Measurements from ENCODE around the gene TP53BP1.
"Not testable (repeated sequence)": the region's sequence is repeated elsewhere in the genome, so short reads cannot be mapped to it uniquely, and the experiment has no call there.

The TP53BP1 gene, protein sequence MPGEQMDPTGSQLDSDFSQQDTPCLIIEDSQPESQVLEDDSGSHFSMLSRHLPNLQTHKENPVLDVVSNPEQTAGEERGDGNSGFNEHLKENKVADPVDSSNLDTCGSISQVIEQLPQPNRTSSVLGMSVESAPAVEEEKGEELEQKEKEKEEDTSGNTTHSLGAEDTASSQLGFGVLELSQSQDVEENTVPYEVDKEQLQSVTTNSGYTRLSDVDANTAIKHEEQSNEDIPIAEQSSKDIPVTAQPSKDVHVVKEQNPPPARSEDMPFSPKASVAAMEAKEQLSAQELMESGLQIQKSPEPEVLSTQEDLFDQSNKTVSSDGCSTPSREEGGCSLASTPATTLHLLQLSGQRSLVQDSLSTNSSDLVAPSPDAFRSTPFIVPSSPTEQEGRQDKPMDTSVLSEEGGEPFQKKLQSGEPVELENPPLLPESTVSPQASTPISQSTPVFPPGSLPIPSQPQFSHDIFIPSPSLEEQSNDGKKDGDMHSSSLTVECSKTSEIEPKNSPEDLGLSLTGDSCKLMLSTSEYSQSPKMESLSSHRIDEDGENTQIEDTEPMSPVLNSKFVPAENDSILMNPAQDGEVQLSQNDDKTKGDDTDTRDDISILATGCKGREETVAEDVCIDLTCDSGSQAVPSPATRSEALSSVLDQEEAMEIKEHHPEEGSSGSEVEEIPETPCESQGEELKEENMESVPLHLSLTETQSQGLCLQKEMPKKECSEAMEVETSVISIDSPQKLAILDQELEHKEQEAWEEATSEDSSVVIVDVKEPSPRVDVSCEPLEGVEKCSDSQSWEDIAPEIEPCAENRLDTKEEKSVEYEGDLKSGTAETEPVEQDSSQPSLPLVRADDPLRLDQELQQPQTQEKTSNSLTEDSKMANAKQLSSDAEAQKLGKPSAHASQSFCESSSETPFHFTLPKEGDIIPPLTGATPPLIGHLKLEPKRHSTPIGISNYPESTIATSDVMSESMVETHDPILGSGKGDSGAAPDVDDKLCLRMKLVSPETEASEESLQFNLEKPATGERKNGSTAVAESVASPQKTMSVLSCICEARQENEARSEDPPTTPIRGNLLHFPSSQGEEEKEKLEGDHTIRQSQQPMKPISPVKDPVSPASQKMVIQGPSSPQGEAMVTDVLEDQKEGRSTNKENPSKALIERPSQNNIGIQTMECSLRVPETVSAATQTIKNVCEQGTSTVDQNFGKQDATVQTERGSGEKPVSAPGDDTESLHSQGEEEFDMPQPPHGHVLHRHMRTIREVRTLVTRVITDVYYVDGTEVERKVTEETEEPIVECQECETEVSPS (N-terminal part only)

DNA sequence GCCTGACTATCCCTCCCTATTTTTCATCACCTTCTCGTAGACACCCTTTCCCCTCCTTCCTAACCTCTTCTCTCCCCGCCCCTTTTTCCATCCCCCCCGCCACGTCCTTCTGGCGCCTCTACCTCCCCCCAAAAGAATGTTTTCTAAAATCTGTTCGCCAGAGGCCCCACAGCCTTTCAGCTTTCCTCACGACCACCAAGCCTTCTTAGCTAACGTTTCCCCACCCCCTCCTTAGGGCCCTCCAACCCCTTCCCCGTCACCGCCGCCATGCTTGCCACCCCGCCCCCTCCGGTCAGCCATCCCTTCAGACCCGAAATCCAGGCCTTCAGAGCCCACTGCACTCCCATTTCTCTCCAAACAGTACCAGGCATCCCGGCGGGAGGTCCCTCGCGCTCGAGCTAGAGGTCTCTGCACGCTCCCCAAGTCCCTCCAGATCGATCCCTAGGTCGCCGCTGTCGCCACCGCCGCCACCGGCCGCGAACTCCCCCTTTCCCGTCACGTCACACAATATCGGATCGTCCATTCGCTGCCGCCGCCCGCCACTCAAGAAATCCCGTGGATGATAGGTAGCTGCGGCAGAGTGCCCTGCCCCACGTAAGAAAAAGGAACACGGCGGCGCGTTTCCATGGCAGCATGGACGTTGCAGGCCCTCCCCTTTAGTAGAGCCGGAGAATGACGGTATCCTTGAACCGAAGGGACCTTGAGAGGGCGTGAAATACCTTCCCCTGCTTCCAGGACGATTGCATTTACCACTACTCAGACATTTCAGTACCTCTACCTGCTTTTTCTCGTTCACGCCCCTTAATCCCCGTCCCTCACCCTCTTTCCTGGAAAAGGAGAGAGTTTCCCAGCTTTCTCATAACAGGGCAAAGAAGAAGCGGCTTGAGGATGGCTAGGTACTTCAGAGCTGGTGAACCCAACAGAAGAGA, at the start of gene TP53BP1:
Gene TP53BP1, minus strand, starts transcription at position 484 of the 929 bp plus-strand sequence. Its CDS starts 113 bp downstream, at position 371.
- DNase-seq (ENCODE audit: low read depth in 2 of 2), result peak; percentile 91 to 95

DNA sequence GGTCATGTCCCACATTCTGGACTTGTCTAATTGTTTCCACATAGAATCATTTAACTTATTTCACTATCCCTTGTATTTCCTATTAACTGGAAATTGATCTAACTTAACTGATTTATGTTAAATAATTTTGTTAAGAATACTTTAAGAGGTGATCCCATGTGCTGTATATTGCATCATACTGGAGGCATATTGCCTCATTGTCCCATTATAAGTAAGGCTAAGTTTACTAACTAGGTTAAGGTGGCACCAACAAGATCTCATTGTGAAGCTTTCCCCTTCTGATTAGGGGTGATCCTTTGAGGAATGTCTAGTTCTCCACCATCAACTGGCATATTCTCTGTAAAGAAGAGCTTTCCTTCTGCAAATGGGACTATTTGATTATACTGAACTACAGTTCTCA, 48.8 kb upstream of the TP53BP1 start:
- DNase-seq (ENCODE audit: low read depth in 2 of 2), result no peak

DNA sequence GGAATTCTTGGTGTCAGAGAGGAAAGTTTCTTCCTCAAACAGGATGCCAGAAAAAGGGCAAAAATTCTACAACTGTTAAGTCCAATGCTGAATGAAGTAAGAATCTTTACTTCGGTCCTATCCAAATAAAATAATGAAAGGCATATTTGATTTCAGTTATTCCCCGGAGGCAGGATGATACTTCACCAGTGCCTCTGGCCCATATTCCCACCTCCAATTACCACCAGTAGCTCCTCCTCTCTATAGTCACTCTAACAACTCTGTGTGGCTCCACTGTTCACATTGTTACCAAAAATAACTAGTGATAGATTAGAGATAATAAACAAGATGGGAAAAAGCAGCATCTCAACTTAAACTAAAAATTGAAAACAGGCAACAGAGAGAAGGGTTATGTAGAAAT, 45.1 kb upstream of the TP53BP1 start:
- DNase-seq (ENCODE audit: low read depth in 2 of 2), result no peak

DNA sequence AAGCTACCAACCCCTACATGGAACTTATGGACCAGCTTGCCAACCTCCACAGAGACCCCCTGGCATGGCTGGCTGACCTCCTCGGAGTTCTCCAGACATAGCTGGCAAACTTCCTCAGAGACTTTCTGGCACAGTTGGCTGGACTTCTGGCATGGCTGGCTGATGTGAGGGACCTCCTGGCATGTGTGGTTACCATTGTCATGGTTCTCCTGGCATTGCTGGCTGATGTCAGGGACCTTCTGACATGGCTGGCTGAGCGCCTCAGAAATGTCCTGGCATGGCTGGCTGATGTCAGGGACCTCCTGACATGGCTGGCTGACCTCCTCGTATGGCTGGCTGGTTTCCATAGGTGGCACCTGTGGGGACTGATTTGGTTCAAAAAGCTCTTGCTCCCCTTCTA, 41.9 kb upstream of the TP53BP1 start:
- DNase-seq (ENCODE audit: low read depth in 2 of 2), result no peak

DNA sequence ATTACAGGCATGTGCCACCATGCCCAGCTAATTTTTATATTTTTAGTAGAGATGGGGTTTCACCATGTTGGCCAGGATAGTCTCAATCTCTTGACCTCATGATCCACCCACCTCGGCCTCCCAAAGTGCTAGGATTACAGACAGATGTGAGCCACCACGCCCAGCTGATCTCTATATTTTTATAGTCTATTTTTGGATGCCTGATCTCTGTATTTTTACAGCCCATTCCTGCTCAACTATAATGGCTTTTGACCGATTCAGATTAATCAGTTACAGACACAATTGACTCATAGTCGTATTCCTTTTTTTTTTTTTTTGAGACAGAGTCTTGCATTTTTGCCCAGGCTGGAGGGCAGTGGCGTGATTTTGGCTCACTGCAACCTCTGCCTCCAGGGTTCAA, 39.9 kb upstream of the TP53BP1 start:
- DNase-seq (ENCODE audit: low read depth in 2 of 2), result not testable (repeated sequence)

DNA sequence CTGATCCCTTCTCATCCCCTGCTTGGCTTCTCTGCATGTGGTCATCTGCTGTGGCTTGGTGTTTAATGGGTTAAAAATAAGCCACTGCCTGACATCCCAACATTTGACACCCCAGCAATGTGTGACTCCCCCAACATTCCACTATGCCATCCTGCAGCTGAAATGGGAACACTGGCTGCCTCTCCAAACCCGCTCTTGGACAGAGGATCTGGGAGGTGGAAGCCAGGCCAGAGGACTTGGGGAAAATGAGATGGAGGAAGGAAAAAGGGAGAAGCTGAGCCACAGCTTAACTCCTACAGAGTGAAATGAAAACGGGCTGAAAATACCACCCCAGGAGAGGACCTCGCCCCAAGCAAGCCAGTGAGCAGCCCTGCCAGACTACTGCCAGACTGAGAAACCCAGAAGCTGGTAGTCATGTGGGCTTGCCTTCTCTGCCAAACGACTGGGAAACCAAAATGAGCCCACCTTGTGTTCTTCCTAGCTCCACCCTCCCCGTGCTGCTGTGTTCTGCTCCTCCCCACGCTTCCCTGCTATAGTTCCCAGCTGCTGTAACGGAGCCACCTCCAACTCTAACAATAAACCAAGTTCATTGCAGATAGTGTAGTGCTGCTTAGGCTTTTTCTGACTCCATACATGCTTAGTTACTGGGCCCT, 38.2 kb upstream of the TP53BP1 start:
- DNase-seq (ENCODE audit: low read depth in 2 of 2), result no peak

DNA sequence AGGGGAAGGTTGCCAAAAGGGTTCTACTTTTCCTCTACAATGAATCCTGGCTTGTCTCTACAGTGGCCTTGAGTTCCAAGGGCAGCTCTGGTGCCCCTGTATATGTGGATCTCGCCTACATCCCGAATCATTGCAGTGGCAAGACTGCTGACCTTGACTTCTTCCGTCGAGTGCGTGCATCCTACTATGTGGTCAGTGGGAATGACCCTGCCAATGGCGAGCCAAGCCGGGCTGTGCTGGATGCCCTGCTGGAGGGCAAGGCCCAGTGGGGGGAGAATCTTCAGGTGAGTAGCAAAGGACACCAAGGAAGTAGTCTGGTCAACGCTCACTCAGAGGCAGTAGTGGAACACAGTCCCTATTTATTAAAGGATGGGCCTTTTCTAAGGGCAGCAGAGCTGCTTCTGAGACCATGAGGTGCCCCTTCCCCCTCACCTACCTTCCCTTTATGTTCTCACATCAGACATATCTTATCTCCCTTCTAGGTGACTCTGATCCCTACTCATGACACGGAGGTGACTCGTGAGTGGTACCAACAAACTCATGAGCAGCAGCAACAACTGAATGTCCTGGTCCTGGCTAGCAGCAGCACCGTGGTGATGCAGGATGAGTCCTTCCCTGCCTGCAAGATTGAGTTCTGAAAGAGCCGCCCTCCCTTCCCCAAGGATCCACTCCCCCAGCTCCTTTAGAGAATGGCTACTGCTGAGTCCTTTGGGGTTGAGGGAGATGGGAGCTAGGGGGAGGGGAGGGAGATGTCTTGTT, 36.8 kb upstream of the TP53BP1 start:
- no peak for DNase-seq (ENCODE audit: low read depth in 2 of 2)

DNA sequence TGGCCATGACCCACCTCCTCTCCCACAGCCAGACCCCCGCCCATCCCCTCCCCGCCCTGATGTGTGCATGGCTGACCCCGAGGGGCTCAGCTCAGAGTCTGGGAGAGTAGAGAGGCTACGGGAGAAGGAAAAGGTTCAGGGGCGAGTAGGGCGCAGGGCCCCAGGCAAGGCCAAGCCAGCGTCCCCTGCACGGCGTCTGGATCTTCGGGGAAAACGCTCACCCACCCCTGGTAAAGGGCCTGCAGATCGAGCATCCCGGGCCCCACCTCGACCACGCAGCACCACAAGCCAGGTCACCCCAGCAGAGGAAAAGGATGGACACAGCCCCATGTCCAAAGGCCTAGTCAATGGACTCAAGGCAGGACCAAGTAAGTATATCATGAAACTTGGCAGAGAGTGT, 36.2 kb upstream of the TP53BP1 start:
- DNase-seq (ENCODE audit: low read depth in 2 of 2), result no peak

DNA sequence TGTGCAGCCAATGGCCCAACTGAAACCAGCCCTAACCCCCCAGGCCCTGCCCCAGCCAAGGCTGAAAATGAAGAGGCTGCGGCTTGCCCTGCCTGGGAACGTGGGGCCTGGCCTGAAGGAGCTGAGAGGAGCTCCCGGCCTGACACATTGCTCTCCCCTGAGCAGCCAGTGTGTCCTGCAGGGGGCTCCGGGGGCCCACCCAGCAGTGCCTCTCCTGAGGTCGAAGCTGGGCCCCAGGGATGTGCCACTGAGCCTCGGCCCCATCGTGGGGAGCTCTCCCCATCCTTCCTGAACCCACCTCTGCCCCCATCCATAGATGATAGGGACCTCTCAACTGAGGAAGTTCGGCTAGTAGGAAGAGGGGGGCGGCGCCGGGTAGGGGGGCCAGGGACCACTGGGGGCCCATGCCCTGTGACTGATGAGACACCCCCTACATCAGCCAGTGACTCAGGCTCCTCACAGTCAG, 35.6 kb upstream of the TP53BP1 start:
- DNase-seq (ENCODE audit: low read depth in 2 of 2), result no peak

DNA sequence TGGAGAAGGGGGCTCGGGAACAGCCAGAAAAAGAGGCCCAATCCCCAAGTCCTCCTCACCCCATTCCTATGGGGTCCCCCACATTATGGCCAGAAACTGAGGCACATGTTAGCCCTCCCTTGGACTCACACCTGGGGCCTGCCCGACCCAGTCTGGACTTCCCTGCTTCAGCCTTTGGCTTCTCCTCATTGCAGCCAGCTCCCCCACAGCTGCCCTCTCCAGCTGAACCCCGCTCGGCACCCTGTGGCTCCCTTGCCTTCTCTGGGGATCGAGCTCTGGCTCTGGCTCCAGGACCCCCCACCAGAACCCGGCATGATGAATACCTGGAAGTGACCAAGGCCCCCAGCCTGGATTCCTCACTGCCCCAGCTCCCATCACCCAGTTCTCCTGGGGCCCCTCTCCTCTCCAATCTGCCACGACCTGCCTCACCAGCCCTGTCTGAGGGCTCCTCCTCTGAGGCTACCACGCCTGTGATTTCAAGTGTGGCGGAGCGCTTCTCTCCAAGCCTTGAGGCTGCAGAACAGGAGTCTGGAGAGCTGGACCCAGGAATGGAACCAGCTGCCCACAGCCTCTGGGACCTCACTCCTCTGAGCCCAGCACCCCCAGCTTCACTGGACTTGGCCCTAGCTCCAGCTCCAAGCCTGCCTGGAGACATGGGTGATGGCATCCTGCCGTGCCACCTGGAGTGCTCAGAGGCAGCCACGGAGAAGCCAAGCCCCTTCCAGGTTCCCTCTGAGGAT, 35.0 kb upstream of the TP53BP1 start:
- DNase-seq (ENCODE audit: low read depth in 2 of 2), result no peak

DNA sequence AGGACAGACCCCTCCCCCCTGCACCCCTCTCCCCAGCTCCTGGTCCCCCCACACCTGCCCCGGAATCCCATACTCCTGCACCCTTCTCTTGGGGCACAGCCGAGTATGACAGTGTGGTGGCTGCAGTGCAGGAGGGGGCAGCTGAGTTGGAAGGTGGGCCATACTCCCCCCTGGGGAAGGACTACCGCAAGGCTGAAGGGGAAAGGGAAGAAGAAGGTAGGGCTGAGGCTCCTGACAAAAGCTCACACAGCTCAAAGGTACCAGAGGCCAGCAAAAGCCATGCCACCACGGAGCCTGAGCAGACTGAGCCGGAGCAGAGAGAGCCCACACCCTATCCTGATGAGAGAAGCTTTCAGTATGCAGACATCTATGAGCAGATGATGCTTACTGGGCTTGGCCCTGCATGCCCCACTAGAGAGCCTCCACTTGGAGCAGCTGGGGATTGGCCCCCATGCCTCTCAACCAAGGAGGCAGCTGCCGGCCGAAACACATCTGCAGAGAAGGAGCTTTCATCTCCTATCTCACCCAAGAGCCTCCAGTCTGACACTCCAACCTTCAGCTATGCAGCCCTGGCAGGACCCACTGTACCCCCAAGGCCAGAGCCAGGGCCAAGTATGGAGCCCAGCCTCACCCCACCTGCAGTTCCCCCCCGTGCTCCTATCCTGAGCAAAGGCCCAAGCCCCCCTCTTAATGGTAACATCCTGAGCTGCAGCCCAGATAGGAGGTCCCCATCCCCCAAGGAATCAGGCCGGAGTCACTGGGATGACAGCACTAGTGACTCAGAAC, 34.3 kb upstream of the TP53BP1 start:
- no peak for DNase-seq (ENCODE audit: low read depth in 2 of 2)

DNA sequence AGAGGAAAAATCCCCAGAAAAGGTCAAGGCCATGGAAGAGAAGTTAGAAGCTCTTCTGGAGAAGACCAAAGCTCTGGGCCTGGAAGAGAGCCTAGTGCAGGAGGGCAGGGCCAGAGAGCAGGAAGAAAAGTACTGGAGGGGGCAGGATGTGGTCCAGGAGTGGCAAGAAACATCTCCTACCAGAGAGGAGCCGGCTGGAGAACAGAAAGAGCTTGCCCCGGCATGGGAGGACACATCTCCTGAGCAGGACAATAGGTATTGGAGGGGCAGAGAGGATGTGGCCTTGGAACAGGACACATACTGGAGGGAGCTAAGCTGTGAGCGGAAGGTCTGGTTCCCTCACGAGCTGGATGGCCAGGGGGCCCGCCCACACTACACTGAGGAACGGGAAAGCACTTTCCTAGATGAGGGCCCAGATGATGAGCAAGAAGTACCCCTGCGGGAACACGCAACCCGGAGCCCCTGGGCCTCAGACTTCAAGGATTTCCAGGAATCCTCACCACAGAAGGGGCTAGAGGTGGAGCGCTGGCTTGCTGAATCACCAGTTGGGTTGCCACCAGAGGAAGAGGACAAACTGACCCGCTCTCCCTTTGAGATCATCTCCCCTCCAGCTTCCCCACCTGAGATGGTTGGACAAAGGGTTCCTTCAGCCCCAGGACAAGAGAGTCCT, 33.4 kb upstream of the TP53BP1 start:
- no peak for DNase-seq (ENCODE audit: low read depth in 2 of 2)

DNA sequence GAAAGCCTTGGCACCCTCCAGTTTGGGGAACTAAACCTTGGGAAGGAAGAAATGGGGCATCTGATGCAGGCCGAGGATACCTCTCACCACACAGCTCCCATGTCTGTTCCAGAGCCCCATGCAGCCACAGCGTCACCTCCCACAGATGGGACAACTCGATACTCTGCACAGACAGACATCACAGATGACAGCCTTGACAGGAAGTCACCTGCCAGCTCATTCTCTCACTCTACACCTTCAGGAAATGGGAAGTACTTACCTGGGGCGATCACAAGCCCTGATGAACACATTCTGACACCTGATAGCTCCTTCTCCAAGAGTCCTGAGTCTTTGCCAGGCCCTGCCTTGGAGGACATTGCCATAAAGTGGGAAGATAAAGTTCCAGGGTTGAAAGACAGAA, 32.2 kb upstream of the TP53BP1 start:
- no peak for DNase-seq (ENCODE audit: low read depth in 2 of 2)

DNA sequence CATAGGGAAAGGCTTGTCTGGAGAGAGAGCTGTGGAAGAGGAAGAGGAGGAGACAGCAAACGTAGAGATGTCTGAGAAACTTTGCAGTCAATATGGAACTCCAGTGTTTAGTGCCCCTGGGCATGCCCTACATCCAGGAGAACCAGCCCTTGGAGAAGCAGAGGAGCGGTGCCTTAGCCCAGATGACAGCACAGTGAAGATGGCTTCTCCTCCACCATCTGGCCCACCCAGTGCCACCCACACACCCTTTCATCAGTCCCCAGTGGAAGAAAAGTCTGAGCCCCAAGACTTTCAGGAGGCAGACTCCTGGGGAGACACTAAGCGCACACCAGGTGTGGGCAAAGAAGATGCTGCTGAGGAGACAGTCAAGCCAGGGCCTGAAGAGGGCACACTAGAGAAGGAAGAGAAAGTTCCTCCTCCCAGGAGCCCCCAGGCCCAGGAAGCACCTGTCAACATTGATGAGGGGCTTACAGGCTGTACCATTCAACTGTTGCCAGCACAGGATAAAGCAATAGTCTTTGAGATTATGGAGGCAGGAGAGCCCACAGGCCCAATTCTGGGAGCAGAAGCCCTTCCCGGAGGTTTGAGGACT, 31.4 kb upstream of the TP53BP1 start:
- DNase-seq (ENCODE audit: low read depth in 2 of 2), result no peak

DNA sequence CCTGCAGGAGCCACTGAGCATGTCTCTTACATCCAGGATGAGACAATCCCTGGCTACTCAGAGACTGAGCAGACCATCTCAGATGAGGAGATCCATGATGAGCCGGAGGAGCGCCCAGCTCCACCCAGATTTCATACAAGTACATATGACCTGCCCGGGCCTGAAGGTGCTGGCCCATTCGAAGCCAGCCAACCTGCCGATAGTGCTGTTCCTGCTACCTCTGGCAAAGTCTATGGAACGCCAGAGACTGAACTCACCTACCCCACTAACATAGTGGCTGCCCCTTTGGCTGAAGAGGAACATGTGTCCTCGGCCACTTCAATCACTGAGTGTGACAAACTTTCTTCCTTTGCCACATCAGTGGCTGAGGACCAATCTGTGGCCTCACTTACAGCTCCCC, 30.7 kb upstream of the TP53BP1 start:
- DNase-seq (ENCODE audit: low read depth in 2 of 2), result no peak

DNA sequence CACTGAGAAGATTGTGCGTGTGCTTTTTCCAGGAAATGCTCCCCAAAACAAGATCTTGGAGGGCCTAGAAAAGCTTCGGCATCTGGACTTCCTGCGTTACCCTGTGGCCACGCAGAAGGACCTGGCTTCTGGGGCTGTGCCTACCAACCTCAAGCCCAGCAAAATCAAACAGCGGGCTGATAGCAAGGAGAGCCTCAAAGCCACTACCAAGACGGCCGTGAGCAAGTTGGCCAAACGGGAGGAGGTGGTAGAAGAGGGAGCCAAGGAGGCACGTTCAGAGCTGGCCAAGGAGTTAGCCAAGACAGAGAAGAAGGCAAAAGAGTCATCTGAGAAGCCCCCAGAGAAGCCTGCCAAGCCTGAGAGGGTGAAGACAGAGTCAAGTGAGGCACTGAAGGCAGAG, 29.3 kb upstream of the TP53BP1 start:
- DNase-seq (ENCODE audit: low read depth in 2 of 2), result no peak

DNA sequence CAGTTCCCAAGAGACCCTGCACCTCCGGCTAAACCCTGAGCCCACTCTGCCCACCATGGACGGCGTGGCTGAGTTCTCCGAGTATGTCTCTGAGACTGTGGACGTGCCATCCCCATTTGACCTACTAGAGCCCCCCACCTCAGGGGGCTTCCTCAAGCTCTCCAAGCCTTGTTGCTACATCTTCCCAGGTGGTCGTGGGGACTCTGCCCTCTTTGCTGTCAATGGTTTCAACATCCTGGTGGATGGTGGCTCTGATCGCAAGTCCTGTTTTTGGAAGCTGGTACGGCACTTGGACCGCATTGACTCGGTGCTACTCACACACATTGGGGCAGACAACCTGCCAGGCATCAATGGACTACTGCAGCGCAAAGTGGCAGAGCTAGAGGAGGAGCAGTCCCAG, 28.5 kb upstream of the TP53BP1 start:
- no peak for DNase-seq (ENCODE audit: low read depth in 2 of 2)
